Brain microvascular endothelial cell (primary cell): ENCODE data around the gene KMT2A.

Experiments
- DNase-seq: peaks from one replicate; pipeline ENCODE4 v3.0.0-alpha.2; 2020
- H3K27ac ChIP-seq: fragments of 250-450 bp; sonication (Bioruptor Pico); 2 replicates; pipeline ENCODE4 v1.5.1; 2020; ENCODE audit warnings: mild to moderate bottlenecking, moderate library complexity
- H3K27me3 ChIP-seq: fragments of 250-450 bp; sonication (Bioruptor Pico); replicated peaks from 2 replicates; pipeline ENCODE4 v1.5.1; 2020; ENCODE audit warnings: mild to moderate bottlenecking
- H3K36me3 ChIP-seq: fragments of 250-450 bp; sonication (Bioruptor Pico); replicated peaks from 2 replicates; pipeline ENCODE4 v1.5.1; 2020; ENCODE audit warnings: mild to moderate bottlenecking
- H3K4me3 ChIP-seq: 2 replicates; pipeline ENCODE4 v1.5.1; 2011; ENCODE audit warnings: low read depth, mild to moderate bottlenecking, control low read depth, low read length, moderate library complexity
- in situ Hi-C: cut with HindIII; loops from 2 replicates; pipeline ENCODE4 v1.10.0; 2017; ENCODE audit warnings: low sequenced_read_pairs, low pct_ligation_motif_present
- TF ChIP-seq, protein P1 (sequence below): IDR thresholded peaks from 2 replicates; pipeline ENCODE4 v1.5.1; 2011; ENCODE audit warnings: low read depth, mild to moderate bottlenecking, moderate library complexity, low read length, control low read depth, inconsistent platforms; ENCODE audit errors: missing control alignments

KMT2A gene

DNA sequence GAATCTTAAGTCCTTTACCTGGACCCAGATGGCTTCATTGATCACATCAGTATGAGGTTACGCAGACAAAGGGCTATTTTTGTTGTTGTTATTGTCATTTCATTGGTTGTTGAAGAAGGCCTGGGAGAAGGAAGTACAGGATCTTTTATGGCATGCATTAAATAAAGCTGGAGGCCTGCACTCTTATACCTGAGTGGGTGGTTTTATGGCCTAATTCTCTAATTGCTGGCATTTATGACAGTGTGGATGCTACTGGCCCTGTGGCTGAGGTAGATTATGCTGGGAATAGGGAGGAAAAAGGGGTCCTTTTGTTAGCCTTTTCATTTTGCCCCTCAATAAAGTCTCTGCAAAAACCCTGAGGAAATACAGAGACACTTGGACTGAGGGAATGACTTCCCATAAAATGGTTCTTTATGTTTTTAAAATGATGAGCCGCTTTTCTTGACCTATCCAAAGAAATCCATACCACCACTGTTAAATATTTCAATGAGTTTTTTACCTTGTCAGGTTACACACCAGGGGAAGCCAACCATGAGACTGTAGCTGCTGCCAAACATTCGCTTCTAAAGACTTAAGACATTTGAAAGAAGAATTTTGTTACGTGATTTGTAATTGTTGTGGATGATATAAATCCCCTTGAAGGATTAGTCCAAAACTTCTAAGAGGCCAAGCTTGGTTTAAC, 6.8 kb downstream of the KMT2A start:
- Histone ChIP-seq H3K36me3 (no peaks in the 10 kb centered on the region), H3K4me3 (no peak overlapping the region), H3K27ac (no peak overlapping the region), H3K27me3 (no peaks in the 10 kb centered on the region)
- no peak for DNase-seq
- in situ Hi-C loops: no loop called here
- TF ChIP-seq, protein P1, sequence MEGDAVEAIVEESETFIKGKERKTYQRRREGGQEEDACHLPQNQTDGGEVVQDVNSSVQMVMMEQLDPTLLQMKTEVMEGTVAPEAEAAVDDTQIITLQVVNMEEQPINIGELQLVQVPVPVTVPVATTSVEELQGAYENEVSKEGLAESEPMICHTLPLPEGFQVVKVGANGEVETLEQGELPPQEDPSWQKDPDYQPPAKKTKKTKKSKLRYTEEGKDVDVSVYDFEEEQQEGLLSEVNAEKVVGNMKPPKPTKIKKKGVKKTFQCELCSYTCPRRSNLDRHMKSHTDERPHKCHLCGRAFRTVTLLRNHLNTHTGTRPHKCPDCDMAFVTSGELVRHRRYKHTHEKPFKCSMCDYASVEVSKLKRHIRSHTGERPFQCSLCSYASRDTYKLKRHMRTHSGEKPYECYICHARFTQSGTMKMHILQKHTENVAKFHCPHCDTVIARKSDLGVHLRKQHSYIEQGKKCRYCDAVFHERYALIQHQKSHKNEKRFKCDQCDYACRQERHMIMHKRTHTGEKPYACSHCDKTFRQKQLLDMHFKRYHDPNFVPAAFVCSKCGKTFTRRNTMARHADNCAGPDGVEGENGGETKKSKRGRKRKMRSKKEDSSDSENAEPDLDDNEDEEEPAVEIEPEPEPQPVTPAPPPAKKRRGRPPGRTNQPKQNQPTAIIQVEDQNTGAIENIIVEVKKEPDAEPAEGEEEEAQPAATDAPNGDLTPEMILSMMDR: no peak

DNA sequence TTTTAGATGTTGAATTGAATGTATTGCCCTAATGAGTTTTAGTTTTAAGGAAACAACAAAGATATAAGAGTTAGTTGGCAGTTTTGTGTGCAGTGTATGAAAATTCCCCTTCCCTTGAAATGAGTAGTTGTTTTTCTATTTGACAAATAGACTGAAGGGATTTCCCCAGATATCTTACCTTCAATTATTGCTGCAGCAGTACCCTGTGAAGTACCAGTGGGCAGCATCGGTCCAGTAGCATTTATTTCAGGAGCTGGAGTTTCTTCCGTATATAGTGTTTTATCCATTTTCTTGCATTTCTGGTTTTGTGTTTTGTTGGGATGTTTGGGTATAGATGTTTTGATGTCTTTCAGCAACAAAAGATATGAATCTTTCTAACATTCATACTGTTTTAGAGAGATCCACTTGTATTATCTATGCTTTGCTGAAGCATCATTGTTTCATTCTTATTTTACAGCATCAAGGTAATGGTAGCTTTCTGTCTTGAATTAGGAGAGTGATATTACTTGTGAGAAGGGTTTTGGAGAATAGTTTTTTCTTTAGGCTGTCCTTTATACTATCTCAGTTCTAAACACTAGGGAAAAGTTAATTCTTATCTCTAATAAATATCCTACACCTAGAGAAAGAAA, 7.4 kb downstream of the KMT2A start:
- TF ChIP-seq, protein P1: no peak
- H3K27me3 ChIP-seq: no peaks in the 10 kb centered on the region
- DNase-seq: no peak
- H3K4me3 ChIP-seq: no peak overlapping the region
- no peaks in the 10 kb centered on the region for H3K36me3 ChIP-seq
- in situ Hi-C loops: no loop called here
- H3K27ac ChIP-seq: no peak overlapping the region

DNA sequence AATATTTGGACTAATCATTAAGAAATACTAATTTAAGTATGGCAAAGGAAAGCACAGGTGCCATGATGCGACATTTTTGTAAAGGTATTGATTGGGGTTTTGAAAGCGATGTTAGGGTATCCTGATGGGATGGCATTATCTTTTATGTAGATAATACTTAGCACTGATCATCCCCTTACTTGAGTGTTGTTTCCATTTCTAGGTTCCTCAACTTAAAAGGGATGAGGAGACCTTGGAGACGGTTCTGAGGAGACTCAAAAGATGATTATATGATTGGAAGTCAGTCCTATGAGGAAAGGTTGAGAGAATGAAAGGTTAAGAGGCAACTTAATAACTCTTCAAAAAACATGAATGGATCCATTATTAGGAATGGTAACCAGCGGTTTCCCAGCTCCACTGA, 11.1 kb downstream of the KMT2A start:
- TF ChIP-seq, protein P1: no peak
- Histone ChIP-seq H3K27ac (no peak overlapping the region), H3K27me3 (no peaks in the 10 kb centered on the region), H3K36me3 (no peaks in the 10 kb centered on the region), H3K4me3 (no peak overlapping the region)
- no peak for DNase-seq
- in situ Hi-C loops: no loop called here

DNA sequence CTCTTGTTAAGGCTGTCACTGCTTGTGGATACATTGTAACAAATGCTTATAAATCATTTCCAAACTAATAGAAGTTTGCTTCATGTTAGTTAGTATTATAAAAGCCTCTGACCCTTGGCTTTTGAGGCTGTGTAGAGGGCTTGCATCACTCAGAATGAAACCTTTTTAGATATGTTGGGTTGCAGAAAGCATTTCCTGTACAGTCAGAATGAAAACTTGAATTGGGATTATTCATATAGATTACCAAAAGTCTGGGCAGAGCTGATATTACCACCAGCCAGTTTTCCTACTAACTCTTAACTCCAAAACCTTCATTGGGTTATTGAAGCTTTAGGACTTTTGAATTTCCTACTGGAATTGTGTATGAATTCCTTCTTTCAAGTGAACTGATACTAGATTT, 12.0 kb downstream of the KMT2A start:
- no peak for DNase-seq
- in situ Hi-C loops: no loop called here

DNA sequence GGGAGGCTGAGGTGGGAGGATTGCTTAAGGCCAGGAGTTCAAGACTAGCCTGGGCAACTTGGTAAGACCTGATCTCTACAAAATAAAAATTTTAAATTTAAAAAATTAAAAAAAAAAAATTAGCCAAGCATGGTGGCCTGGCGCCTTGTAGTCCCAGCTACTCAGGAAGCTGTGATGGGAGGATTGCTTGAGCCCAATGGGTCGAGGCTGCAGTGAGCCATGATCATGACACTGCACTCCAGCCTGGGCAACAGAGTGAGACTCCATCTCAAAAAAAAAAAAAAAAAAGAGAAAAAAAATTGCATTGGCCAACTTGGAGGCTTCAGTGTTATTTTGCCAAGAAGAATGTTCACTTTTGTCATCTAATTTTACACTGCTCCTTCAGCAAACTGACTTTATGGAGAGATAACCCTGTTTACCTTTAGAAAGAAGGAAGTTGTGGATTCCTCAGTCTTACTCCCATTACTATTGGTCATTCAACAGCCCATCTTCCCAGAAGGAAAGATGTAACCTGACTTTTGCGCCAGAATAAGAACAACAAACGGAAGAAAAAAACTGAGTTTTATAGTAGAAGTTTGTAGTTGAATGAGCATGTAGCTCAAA, 13.1 kb downstream of the KMT2A start:
- H3K36me3 ChIP-seq: no peaks in the 10 kb centered on the region
- no peak overlapping the region for H3K27ac ChIP-seq
- H3K4me3 ChIP-seq: no peak overlapping the region
- no peak for DNase-seq
- no peaks in the 10 kb centered on the region for H3K27me3 ChIP-seq
- in situ Hi-C loops: no loop called here
- TF ChIP-seq, protein P1: no peak

More for the DNA sequence above, 12.0 kb downstream of the KMT2A start:
- no peaks in the 10 kb centered on the region for H3K27me3 ChIP-seq
- TF ChIP-seq, protein P1: no peak
- H3K36me3 ChIP-seq: no peaks in the 10 kb centered on the region
- no peak overlapping the region for H3K27ac ChIP-seq
- H3K4me3 ChIP-seq: no peak overlapping the region
